ENCODE data around the gene MAGI1. TPM values are rescaled to one million over a fixed set of nuclear protein-coding genes. Genes with fewer than 3 reads are reported as not detected.
A peak's percentile ranks its signal among the peaks of the same experiment; 100 is the strongest.

The MAGI1 gene
- total and polyA plus RNA-seq, 7 donors, result 10.2 to 54.0 (median 29.8) TPM

- Histone ChIP-seq H3K36me3 (peaks cover 0 to 27% (median 3%) of the 10 kb centered on the region in 4 donors), H3K4me3 (no peak overlapping the region), H3K27me3 (no peaks in the 10 kb centered on the region), H3K27ac (no peak overlapping the region), H3K4me1 (peaks cover 0 to 9% (median 4%) of the 10 kb centered on the region in 4 donors), H3K9me3 (no peaks in the 10 kb centered on the region)
- intact Hi-C loops (cut with DNase I), result no loop called here
- WGBS, 2 donors, result 56 to 64% methylated on average over 1 of the region's 1 CpG
- DNase-seq, result no peak
- TF ChIP-seq EP300 (IDR thresholded peaks at IDR 0.05), result no peak
- peak in 2 of 4 experiments; percentile 20 to 44 for TF ChIP-seq CTCF (IDR thresholded peaks at IDR 0.05)
- no peak for TF ChIP-seq POLR2A (IDR thresholded peaks at IDR 0.05)
- no peak for TF ChIP-seq POLR2AphosphoS5 (IDR thresholded peaks at IDR 0.05)
These were observed 602.1 kb downstream of the MAGI1 start for GRCh38 chr3:65436580-65436979.

GRCh38 chr3:65433480-65433879 lies 605.2 kb downstream of the MAGI1 start:
- Histone ChIP-seq H3K4me3 (no peak overlapping the region), H3K9me3 (no peaks in the 10 kb centered on the region), H3K27me3 (no peaks in the 10 kb centered on the region), H3K4me1 (no peaks in the 10 kb centered on the region), H3K27ac (no peak overlapping the region), H3K36me3 (peaks cover 0 to 46% (median 3%) of the 10 kb centered on the region in 4 donors)
- intact Hi-C loops (cut with DNase I), result no loop called here
- WGBS, 2 donors, result 89 to 94% methylated on average over 5 of the region's 5 CpGs
- no peak for DNase-seq
- no peak for TF ChIP-seq POLR2AphosphoS5 (IDR thresholded peaks at IDR 0.05)
- no peak for TF ChIP-seq CTCF (IDR thresholded peaks at IDR 0.05)
- TF ChIP-seq POLR2A (IDR thresholded peaks at IDR 0.05), result no peak
- TF ChIP-seq EP300 (IDR thresholded peaks at IDR 0.05), result no peak

GRCh38 chr3:65432388-65433003 lies 606.2 kb downstream of the MAGI1 start:
- H3K27me3 ChIP-seq, result no peaks in the 10 kb centered on the region
- 88 to 93% methylated on average over 6 of the region's 6 CpGs for WGBS, 2 donors
- H3K4me1 ChIP-seq, result no peaks in the 10 kb centered on the region
- no peak overlapping the region for H3K27ac ChIP-seq
- no peak for DNase-seq
- H3K9me3 ChIP-seq, result no peaks in the 10 kb centered on the region
- no peak overlapping the region for H3K4me3 ChIP-seq
- peaks cover 0 to 37% (median 2%) of the 10 kb centered on the region in 4 donors for H3K36me3 ChIP-seq
- intact Hi-C loops (cut with DNase I), result no loop called here
- TF ChIP-seq POLR2A (IDR thresholded peaks at IDR 0.05) (no peak), CTCF (IDR thresholded peaks at IDR 0.05) (no peak), EP300 (IDR thresholded peaks at IDR 0.05) (no peak), POLR2AphosphoS5 (IDR thresholded peaks at IDR 0.05) (no peak)

GRCh38 chr3:65425880-65426279 lies 612.8 kb downstream of the MAGI1 start:
- no peak overlapping the region for H3K4me3 ChIP-seq
- H3K27me3 ChIP-seq, result no peaks in the 10 kb centered on the region
- no peaks in the 10 kb centered on the region for H3K9me3 ChIP-seq
- no peaks in the 10 kb centered on the region for H3K4me1 ChIP-seq
- 78 to 89% methylated on average over 3 of the region's 3 CpGs for WGBS, 2 donors
- peak in 1 of 4 experiments; percentile 20 for TF ChIP-seq CTCF (IDR thresholded peaks at IDR 0.05)
- no peak for TF ChIP-seq POLR2A (IDR thresholded peaks at IDR 0.05)
- no peak overlapping the region for H3K27ac ChIP-seq
- DNase-seq, result no peak
- intact Hi-C loops (cut with DNase I), result no loop called here
- H3K36me3 ChIP-seq, result peaks cover 0 to 25% (median 2%) of the 10 kb centered on the region in 4 donors

GRCh38 chr3:65422154-65422553 lies 616.6 kb downstream of the MAGI1 start:
- Histone ChIP-seq H3K36me3 (no peaks in the 10 kb centered on the region), H3K27me3 (no peaks in the 10 kb centered on the region), H3K4me1 (no peaks in the 10 kb centered on the region), H3K27ac (no peak overlapping the region), H3K4me3 (no peak overlapping the region), H3K9me3 (no peaks in the 10 kb centered on the region)
- 74 to 87% methylated on average over 3 of the region's 3 CpGs for whole genome bisulfite sequencing, 2 donors
- intact Hi-C loops (cut with DNase I), result no loop called here
- no peak for DNase-seq
- TF ChIP-seq POLR2AphosphoS5 (IDR thresholded peaks at IDR 0.05) (no peak), EP300 (IDR thresholded peaks at IDR 0.05) (no peak), POLR2A (IDR thresholded peaks at IDR 0.05) (no peak), CTCF (IDR thresholded peaks at IDR 0.05) (no peak)
